Measurements from ENCODE around the gene HIVEP1.
"Not testable (repeated sequence)": the region's sequence is repeated elsewhere in the genome, so short reads cannot be mapped to it uniquely, and the experiment has no call there.

Gene HIVEP1

GRCh38 chr6:12094689-12095088 lies 82.6 kb downstream of the HIVEP1 start:
- DNase-seq = no peak

GRCh38 chr6:12096342-12096741 lies 84.2 kb downstream of the HIVEP1 start:
- DNase-seq = no peak

GRCh38 chr6:12097791-12098190 lies 85.7 kb downstream of the HIVEP1 start:
- no peak for DNase-seq

- DNase-seq = no peak
Observed at GRCh38 chr6:12099623-12100338, 87.7 kb downstream of the HIVEP1 start.

- DNase-seq = no peak
Observed at GRCh38 chr6:12101048-12101447, 88.9 kb downstream of the HIVEP1 start.

GRCh38 chr6:12101653-12102312 lies 89.7 kb downstream of the HIVEP1 start:
- no peak for DNase-seq

GRCh38 chr6:12102350-12102749 lies 90.2 kb downstream of the HIVEP1 start:
- DNase-seq = no peak

GRCh38 chr6:12103158-12103557 lies 91.0 kb downstream of the HIVEP1 start:
- DNase-seq = no peak

- DNase-seq = no peak
Observed at GRCh38 chr6:12105271-12105670, 93.2 kb downstream of the HIVEP1 start.

- DNase-seq = not testable (repeated sequence)
Observed at GRCh38 chr6:12108376-12108775, 96.3 kb downstream of the HIVEP1 start.

- no peak for DNase-seq
Observed at GRCh38 chr6:12110523-12111362, 98.6 kb downstream of the HIVEP1 start.

- DNase-seq = no peak
Observed at GRCh38 chr6:12111363-12111670, 99.2 kb downstream of the HIVEP1 start.

- no peak for DNase-seq
Observed at GRCh38 chr6:12112540-12113189, 100.6 kb downstream of the HIVEP1 start.

GRCh38 chr6:12113190-12113577 lies 101.1 kb downstream of the HIVEP1 start:
- DNase-seq = peak; percentile 23 to 32

- DNase-seq = no peak
Observed at GRCh38 chr6:12114055-12114503, 102.0 kb downstream of the HIVEP1 start.

- no peak for DNase-seq
Observed at GRCh38 chr6:12115001-12115400, 102.9 kb downstream of the HIVEP1 start.

- DNase-seq = no peak
Observed at GRCh38 chr6:12115492-12115891, 103.4 kb downstream of the HIVEP1 start.

- no peak for DNase-seq
Observed at GRCh38 chr6:12116264-12116800, 104.2 kb downstream of the HIVEP1 start.

GRCh38 chr6:12116978-12117377 lies 104.9 kb downstream of the HIVEP1 start:
- DNase-seq = no peak

- DNase-seq = no peak
Observed at GRCh38 chr6:12118607-12119006, 106.5 kb downstream of the HIVEP1 start.

- peak; percentile 26 to 40 for DNase-seq
Observed at GRCh38 chr6:12119085-12119588, 107.0 kb downstream of the HIVEP1 start.

GRCh38 chr6:12125396-12125795 lies 113.3 kb downstream of the HIVEP1 start:
- DNase-seq = no peak

GRCh38 chr6:12126051-12126450 lies 113.9 kb downstream of the HIVEP1 start:
- DNase-seq = no peak

Measured in activated CD4-positive, alpha-beta T cell treated with anti-CD3 and anti-CD28 coated beads, Interleukin-2, amount 50 U/mL, for 48 hours (primary cell).